Right renal cortex interstitium (tissue), 3 donors: ENCODE measurements around the gene ADAT3. TPM values are rescaled to one million over a fixed set of nuclear protein-coding genes. Genes with fewer than 3 reads are reported as not detected.
A peak's percentile ranks its signal among the peaks of the same experiment; 100 is the strongest.
"Not testable (repeated sequence)": the region's sequence is repeated elsewhere in the genome, so short reads cannot be mapped to it uniquely, and the experiment has no call there.

Experiments used
- DNase-seq, 3 donors: peaks; one replicate each; pipeline ENCODE4 v3.0.0-alpha.2; 2013; ENCODE audit warnings: low read depth in 3 of 3, low spot score in 2 of 3
- polyA plus RNA-seq, 3 donors: library from polyadenylated mRNA; unstranded; fragments of 120-200 nt; gene quantifications; one replicate each; pipeline ENCODE4 v1.2.1, GENCODE V29; 2013; ENCODE audit not compliant: insufficient read length in 3 of 3

The ADAT3 gene
- polyA plus RNA-seq, 3 donors = 1.3 to 2.5 (median 1.5) TPM

DNA sequence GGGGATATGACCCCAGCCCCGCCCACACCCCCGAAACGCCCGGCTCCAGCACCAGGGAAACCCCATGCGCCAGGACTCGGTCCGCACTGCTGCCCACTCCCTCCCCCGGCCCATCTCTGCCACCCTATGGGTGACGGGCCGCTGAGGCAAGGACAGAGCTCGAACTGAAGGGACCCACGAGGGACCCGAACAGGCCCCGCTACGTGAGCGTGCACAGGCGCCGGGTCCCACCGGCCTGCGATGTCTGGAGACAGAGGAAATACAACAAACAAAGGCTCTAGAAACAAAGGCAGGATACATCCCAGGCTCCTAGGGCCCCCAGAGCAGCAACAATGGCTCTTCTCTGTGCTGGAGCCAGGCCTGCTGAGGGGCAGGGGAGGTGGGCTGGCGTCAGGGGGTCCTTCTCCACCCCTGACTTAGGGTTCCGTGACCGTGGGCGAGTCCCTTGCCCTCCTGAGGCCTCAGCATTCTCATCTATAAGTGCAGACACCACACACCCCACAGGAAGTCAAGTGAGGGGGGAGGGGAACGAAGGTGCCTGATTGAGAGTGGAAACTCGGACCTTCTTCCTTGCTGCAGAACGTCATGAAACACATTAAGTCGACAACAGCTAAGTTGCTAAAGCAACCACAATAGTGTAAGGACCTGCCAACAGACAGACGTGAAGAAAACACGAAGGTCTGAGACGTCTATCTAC is 23.0 kb upstream of the ADAT3 start:
- DNase-seq = no peak

- no peak for DNase-seq
These were observed 22.2 kb upstream of the ADAT3 start for GRCh38 chr19:1882786-1883692.

GRCh38 chr19:1883784-1884183 is 21.4 kb upstream of the ADAT3 start:
- no peak for DNase-seq

DNA sequence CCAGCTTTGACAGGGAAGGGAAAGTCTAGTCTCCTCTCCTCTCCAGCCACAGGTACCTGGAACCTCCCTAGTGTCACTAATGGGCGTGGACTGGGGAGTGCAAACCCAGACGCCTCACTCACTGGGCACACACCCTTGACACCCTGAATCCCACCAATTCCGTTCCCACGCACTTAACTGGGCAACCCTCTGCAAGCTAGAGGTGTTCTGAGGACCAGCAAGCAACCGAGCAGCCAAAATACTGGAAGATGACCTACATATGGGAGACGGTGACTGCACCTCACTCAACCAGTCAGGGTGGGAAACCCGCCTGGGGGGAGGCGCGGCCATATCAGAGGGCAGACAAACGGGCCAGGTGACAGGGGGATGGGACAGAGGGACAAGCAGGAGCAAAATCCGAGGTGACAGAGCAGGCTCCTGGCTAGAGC is 20.9 kb upstream of the ADAT3 start:
- DNase-seq = no peak

DNA sequence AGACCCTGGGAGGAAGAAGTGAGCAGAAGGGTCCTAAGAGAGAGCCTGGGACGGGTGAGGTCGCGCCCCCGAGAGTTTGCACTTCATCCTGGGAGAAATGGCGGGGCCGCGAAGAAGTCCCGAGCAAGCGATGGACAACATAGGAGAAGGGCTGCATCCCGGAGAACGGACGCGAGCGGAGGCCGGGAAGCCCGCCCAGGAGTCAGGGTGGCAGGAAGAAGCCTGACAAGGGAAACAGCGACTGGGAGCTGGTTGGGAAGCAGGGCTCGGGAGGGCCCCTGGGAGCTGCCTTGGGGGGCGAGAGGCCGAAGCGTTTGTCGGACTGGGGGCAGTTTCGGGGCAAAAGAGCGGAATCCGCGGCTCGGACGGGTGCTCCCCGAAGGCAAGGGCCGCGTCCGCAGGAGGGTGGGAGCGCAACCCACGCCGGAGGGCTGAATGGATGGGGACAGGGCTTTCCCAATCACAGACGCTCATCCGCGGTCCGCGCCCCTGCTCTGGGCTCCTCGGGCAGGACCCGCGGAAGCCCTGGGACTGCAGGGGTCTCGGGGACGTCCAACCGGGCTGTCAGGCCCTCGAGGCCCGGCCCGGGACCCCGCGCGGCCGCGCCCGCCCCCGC is 20.4 kb upstream of the ADAT3 start:
- no peak for DNase-seq

GRCh38 chr19:1885398-1886119 is 19.6 kb upstream of the ADAT3 start, which contains the start of gene ABHD17A:
TSS of gene ABHD17A (minus strand) at chr19:1885496. CDS start at chr19:1881566, 3,930 bp downstream.
- peak in 2 of 3 donors; percentile 90 to 91 for DNase-seq

DNA sequence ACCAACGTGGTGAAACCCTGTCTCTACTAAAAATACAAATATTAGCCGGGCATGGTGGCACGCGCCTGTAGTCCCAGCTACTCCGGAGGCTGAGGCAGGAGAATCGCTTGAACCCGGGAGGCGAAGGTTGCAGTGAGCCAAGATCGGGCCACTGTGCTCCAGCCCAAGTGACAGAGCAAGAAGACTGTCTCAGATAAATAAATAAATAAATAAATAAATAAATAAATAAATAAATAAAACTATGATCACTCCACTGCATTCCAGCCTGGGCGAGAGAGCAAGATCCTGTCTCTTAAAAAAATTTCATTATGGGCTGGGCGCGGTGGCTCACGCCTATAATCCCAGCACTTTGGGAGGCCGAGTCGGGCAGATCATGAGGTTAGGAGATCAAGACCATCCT is 18.8 kb upstream of the ADAT3 start:
- DNase-seq = not testable (repeated sequence)

- no peak for DNase-seq
These were observed 16.8 kb upstream of the ADAT3 start for GRCh38 chr19:1888385-1888784.

DNA sequence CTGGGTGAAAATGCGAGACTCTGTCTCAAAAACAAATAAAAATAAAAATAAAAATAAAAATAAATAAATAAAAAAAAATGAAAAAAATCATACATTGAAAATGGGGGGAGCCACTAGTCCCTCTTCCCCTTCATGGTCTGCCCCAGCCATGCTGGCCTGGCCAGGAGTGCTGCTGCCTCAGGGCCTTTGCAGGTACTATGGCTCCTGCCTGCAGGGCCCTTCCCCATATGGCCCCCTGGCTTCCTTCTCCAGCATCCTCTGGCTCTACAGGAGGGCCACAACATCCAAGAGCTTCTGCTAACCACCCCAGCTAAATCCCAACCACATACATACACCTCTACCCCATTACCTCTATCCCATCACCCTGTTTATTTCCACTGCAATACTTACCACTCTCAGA is 15.3 kb upstream of the ADAT3 start:
- no peak for DNase-seq

GRCh38 chr19:1893791-1894190 is 11.4 kb upstream of the ADAT3 start:
- no peak for DNase-seq

GRCh38 chr19:1896508-1896907 is 8.7 kb upstream of the ADAT3 start:
- DNase-seq = no peak

- no peak for DNase-seq
These were observed 3.2 kb upstream of the ADAT3 start for GRCh38 chr19:1901940-1902404.

DNA sequence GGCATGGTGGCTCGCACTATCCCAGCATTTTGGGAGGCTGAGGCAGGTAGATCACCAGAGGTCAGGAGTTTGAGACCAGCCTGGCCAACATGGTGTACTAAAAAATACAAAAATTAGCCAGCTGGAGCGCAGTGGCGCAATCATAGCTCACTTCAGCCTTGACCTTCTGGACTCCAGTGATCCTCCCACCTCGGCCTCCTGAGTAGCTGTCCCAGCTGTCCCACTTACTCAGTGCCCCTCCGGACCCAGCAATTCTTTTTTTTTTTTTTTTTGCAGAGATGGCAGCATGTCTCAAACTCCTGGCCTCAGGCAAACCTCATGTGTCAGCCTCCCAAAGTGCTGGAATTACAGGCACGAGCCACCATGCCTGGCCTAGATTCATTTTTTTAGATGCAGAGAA is 2.3 kb upstream of the ADAT3 start:
- DNase-seq = no peak

GRCh38 chr19:1904860-1905109 is 414 bp upstream of the ADAT3 start:
- DNase-seq = no peak

DNA sequence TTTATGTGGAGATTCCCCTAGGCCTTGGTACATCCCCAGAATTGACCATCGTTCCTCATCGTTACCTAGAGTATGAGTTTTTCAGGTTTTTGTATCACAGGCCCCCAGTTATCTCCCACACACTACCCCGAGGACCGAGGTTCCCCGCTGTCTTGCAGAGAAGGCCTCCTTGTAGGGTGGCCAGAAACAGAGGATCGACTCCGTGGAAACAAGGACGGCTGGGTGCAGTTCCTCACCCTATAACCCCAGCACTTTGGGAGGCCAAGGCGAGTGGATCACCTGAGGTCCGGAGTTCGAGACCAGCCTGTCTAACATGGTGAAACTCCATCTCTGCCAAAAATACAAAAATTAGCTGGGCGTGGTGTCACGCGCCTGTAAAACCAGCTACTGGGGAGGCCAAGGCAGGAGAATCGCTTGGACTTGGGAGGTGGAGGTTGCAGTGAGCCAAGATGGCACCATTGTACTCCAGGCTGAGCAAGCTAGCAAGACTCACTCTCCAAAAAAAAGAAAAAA is 720 bp downstream of the ADAT3 start:
- DNase-seq = no peak

DNA sequence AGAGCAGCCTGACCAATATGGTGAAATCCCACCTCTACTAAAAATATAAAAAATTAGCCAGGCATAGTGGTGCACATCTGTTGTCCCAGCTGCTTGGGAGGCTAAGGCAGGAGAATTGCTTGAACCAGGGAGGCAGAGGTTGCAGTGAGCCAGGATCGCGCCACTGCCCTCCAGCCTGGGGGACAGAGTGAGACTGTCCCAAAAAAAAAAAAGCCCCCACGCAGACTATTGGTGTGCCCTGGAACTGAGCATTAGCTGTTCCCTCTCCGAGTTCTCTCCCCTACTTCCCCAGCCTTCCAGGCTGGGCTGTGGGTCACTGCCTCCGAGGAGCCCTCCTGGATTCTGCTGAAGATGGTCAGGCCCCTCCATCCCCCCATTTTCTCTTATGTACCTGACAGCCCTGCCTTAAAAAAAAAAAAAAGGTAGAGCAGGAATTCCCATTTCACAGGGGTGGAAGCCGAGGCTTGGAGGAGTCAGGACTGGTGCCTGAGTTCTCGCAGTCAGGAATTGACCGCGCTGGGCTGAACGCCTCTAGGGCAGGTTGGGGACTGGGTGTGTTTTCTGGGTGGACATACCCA is 1.9 kb downstream of the ADAT3 start:
- DNase-seq = no peak

GRCh38 chr19:1907563-1908363 is 2.6 kb downstream of the ADAT3 start:
- DNase-seq = no peak

DNA sequence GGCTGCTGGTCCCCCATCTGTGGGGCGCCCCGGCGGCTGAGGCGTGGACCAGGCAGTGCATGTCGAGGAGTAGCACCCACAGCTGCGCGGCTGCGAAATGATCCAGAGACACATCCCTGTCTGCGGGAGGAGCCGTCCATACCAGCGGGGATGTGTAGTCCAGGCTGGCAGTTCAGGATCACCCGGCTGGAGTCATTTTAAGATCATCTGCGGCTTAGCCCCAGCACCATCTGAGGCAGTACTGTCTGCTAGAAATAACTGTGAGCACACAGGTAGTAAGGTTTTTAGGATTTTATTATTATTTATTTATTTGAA is 3.1 kb downstream of the ADAT3 start:
- no peak for DNase-seq

- no peak for DNase-seq
These were observed 4.5 kb downstream of the ADAT3 start for GRCh38 chr19:1909761-1910080.

GRCh38 chr19:1910177-1910576 is 5.0 kb downstream of the ADAT3 start:
- no peak for DNase-seq
